A549 (cell line): ENCODE data around the gene TIMM10. TPM values are rescaled to one million over a fixed set of nuclear protein-coding genes. Genes with fewer than 3 reads are reported as not detected.
"Not testable (repeated sequence)": the region's sequence is repeated elsewhere in the genome, so short reads cannot be mapped to it uniquely, and the experiment has no call there.

Experiments used
- ATAC-seq, 2 experiments: fragments of 200-7000 bp in 1 of 2; fragments of >200 bp in 1 of 2; cut with Nextera tagmentation in 1 of 2; cut with Tn5 transposase in 1 of 2; 3 replicates each; pipeline versions ENCODE4 v1.8.0 to v1.9.1; 2018 to 2020; ENCODE audit warnings: mild to moderate bottlenecking in 1 of 2, moderate library complexity in 1 of 2
- CTCF ChIA-PET: fragments of 300-600 bp; sonication (Branson Sonifier 250); formaldehyde crosslinking; extraction: SDS; loops from one replicate; lab custom pipeline; 2021; ENCODE audit warnings: antibody characterized with exemption, inconsistent platforms; lab: Yijun Ruan, JAX
- POLR2A ChIA-PET: fragments of 350-600 bp; formaldehyde crosslinking; extraction: SDS; loops from one replicate; lab custom pipeline; 2021; ENCODE audit warnings: antibody characterized with exemption, inconsistent platforms; lab: Yijun Ruan, JAX
- DNase-seq, 2 experiments: peaks; one replicate each; pipeline versions ENCODE4 v3.0.0 to v3.0.0-alpha.2; 2011 to 2016; ENCODE audit warnings: low read depth in 1 of 2, low spot score in 1 of 2
- FAIRE-seq: peaks from 2 replicates; lab custom pipeline; 2011; peaks lifted over from hg19 to GRCh38; lab: Jason Lieb, UNC
- H3K27ac ChIP-seq, 2 experiments: fragments of >200 bp; sonication (Bioruptor Twin); formaldehyde crosslinking; 3 replicates each; pipeline ENCODE4 v1.5.1; 2016 to 2017
- H3K4me1 ChIP-seq: fragments of >200 bp; sonication (Bioruptor Twin); formaldehyde crosslinking; 3 replicates; pipeline ENCODE4 v1.6.1; 2016
- H3K4me2 ChIP-seq: fragments of >200 bp; sonication (Bioruptor Twin); formaldehyde crosslinking; 3 replicates; pipeline ENCODE4 v1.6.1; 2016
- H3K4me3 ChIP-seq: fragments of >200 bp; sonication (Bioruptor Twin); formaldehyde crosslinking; 3 replicates; pipeline ENCODE4 v1.5.1; 2016
- H3K9me3 ChIP-seq: fragments of >200 bp; sonication (Bioruptor Twin); formaldehyde crosslinking; 3 replicates; pipeline ENCODE4 v1.6.1; 2016
- BHLHE40 ChIP-seq: IDR thresholded peaks from 2 replicates; pipeline ENCODE4 v1.6.1; 2012; ENCODE audit warnings: low read depth, low read length, inconsistent platforms
- CBX2 ChIP-seq: fragments of 200-600 bp; sonication (generic); IDR thresholded peaks from 2 replicates; pipeline ENCODE4 v1.6.1; 2016; ENCODE audit warnings: low read depth, mild to moderate bottlenecking, borderline replicate concordance
- CHD2 ChIP-seq: fragments of 150-350 bp; IDR thresholded peaks from 2 replicates; pipeline ENCODE4 v1.6.1; 2014; ENCODE audit warnings: low read length; ENCODE audit not compliant: partially characterized antibody
- CHD4 ChIP-seq: fragments of 200-600 bp; sonication (generic); IDR thresholded peaks from 2 replicates; pipeline ENCODE4 v1.6.1; 2016; ENCODE audit warnings: antibody characterized with exemption, mild to moderate bottlenecking, borderline replicate concordance
- CTCF ChIP-seq: fragments of >200 bp; sonication (Bioruptor Twin); formaldehyde crosslinking; IDR thresholded peaks from 3 replicates; pipeline ENCODE4 v1.5.1; 2016
- EP300 ChIP-seq, 2 experiments: fragments of >200 bp; sonication (Bioruptor Twin); formaldehyde crosslinking; IDR thresholded peaks; 2 replicates in 1 of 2; 3 replicates in 1 of 2; pipeline ENCODE4 v1.6.1; 2016 to 2017
- ESRRA ChIP-seq: fragments of 150-350 bp; IDR thresholded peaks from 2 replicates; pipeline ENCODE4 v1.6.1; 2014; ENCODE audit warnings: mild to moderate bottlenecking, low read length, borderline replicate concordance
- FOXS1 ChIP-seq: fragments of 250-450 bp; sonication (Bioruptor Pico); IDR thresholded peaks from 2 replicates; pipeline ENCODE4 v1.5.0; 2020; ENCODE audit warnings: mild to moderate bottlenecking, moderate library complexity
- HDAC2 ChIP-seq: fragments of 200-600 bp; sonication (generic); IDR thresholded peaks from 2 replicates; pipeline ENCODE4 v1.6.1; 2016
- HEYL ChIP-seq: fragments of 250-450 bp; sonication (Bioruptor Pico); IDR thresholded peaks from 2 replicates; pipeline ENCODE4 v1.8.0; 2021; ENCODE audit warnings: mild to moderate bottlenecking, moderate library complexity
- HOXB5 ChIP-seq: fragments of 250-450 bp; sonication (Bioruptor Pico); IDR thresholded peaks from 2 replicates; pipeline ENCODE4 v1.5.0; 2020; ENCODE audit warnings: mild to moderate bottlenecking, moderate library complexity
- KDM1A ChIP-seq: fragments of 200-600 bp; sonication (generic); IDR thresholded peaks from 2 replicates; pipeline ENCODE4 v1.6.1; 2016; ENCODE audit warnings: low read depth, mild to moderate bottlenecking
- KDM5A ChIP-seq: fragments of 200-600 bp; sonication (generic); IDR thresholded peaks from 2 replicates; pipeline ENCODE4 v1.6.1; 2016; ENCODE audit warnings: antibody characterized with exemption, mild to moderate bottlenecking
- PHF8 ChIP-seq: fragments of 200-600 bp; sonication (generic); IDR thresholded peaks from 2 replicates; pipeline ENCODE4 v1.6.1; 2016; ENCODE audit warnings: low read depth, mild to moderate bottlenecking, antibody characterized with exemption, moderate library complexity, borderline replicate concordance
- REST ChIP-seq: fragments of 200-600 bp; sonication (generic); IDR thresholded peaks from 2 replicates; pipeline ENCODE4 v1.6.1; 2016; ENCODE audit warnings: antibody characterized with exemption, mild to moderate bottlenecking, moderate library complexity
- RNF2 ChIP-seq: fragments of 200-600 bp; sonication (generic); IDR thresholded peaks from 2 replicates; pipeline ENCODE4 v1.6.1; 2016; ENCODE audit warnings: low read depth, mild to moderate bottlenecking, antibody characterized with exemption, moderate library complexity, borderline replicate concordance
- USF2 ChIP-seq: fragments of 450-650 bp; IDR thresholded peaks from 2 replicates; pipeline ENCODE4 v1.6.1; 2014; ENCODE audit warnings: antibody characterized with exemption
- WGBS: methylation state at CpG from one replicate; pipeline ENCODE4 v1.1.6; 2017; ENCODE audit errors: missing lambda C conversion rate; 5-methylcytosine and 5-hydroxymethylcytosine counted together
- polyA plus RNA-seq, 4 experiments: library from polyadenylated mRNA; depleted of rRNA in 3 of 4; stranded (reverse); fragments of >200 nt; fragmentation: RNase III in 1 of 4; extraction: RNeasy Plus Mini Kit Qiagen cat#74134 plus additional on column Dnase treatment in 1 of 4; gene quantifications; 2 replicates in 3 of 4; 3 replicates in 1 of 4; pipeline ENCODE4 v1.2.3, GENCODE V29; 2011 to 2017
- TF ChIP-seq, protein P1 (sequence below): IDR thresholded peaks from 2 replicates; pipeline ENCODE4 v1.6.1; 2012

The TIMM10 gene
- polyA plus RNA-seq, 2 of the 4 experiments (the other 2 are of a cell fraction), result 179 to 248 TPM

DNA sequence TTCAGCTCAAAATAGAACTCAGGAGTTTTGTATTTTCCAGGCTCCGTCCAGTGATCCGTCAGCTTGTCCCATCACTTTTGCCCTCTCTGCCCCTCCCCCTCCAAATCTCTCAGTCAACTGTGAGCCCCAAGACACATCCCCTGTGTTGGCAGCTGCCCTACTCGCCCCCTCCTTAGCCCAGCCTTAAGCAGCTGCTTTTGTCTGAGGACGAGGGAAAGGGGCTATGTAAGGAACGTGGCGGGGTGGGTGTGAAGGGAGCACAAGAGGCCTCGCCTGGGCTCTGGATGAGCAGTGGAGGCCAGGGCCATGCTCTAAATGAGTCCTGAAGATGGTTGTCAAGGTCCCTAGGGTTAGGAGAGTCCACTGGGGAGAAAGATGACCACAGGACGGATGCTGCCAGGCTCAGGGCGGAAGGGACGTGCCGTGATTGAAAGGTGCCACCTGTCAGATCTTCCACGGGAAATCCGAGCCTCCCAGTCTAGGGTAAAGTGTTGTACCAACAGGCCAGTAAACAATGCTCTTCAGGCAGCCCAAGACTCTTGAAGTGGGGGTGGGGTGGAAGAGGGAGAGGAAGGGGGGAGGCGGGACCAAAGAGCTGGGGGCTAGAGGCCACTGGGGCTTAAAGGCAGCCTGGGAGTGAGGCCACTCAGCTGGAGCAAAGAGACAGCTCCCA lies 6.5 kb upstream of the TIMM10 start, which contains the start of gene SMTNL1:
Gene SMTNL1, plus strand, starts transcription at position 649 of the 673 bp plus-strand sequence. CDS start 5,048 bp downstream, outside the sequence.
- Histone ChIP-seq H3K4me2 (no peak within 1 kb of the TSS), H3K27ac (no peak within 1 kb of the TSS), H3K4me1 (no peaks in the 10 kb centered on the region), H3K4me3 (no peak within 1 kb of the TSS), H3K9me3 (no peaks in the 10 kb centered on the region)
- TF ChIP-seq RNF2 (no peak), FOXS1 (CRISPR knock-in tag) (no peak), CTCF (no peak), ESRRA (no peak), CHD2 (no peak), BHLHE40 (no peak), CBX2 (no peak), USF2 (no peak), EP300 (IDR thresholded peaks at IDR 0.05) (no peak)
- TF ChIP-seq, protein P1, sequence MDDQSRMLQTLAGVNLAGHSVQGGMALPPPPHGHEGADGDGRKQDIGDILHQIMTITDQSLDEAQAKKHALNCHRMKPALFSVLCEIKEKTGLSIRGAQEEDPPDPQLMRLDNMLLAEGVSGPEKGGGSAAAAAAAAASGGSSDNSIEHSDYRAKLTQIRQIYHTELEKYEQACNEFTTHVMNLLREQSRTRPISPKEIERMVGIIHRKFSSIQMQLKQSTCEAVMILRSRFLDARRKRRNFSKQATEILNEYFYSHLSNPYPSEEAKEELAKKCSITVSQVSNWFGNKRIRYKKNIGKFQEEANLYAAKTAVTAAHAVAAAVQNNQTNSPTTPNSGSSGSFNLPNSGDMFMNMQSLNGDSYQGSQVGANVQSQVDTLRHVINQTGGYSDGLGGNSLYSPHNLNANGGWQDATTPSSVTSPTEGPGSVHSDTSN, result no peak
- FAIRE-seq, result no peak
- no peak for ATAC-seq
- no peak for DNase-seq
- WGBS, result 53% methylated on average over 14 of the region's 14 CpGs
- ChIA-PET CTCF (interaction anchor here (1.1 to 2.5 kb wide), 5 partner anchors 10 to 190 kb away, joined by 3 to 20 read pairs (median 4); partner anchors contain the start of gene UBE2L6), POLR2A (no interaction called here)

DNA sequence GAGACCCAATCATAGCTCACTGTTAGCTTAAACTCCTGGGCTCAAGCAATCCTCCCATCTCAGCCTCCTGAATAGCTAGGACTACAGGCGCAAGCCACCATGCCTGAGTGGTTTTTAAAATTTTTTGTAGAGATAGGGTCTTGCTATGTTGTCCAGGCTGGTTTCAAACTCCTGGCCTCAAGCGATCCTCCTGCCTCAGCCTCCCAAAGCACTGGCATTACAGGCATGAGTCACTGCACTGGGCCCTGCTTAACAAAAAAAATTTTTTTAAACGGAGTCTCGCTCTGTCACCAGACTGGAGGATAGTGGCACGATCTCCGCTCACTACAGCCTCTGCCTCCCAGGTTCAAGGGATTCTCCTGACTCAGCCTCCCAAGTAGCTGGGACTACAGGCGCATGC lies 3.9 kb upstream of the TIMM10 start:
- H3K9me3 ChIP-seq, H3K4me2 ChIP-seq, ATAC-seq, H3K27ac ChIP-seq, H3K4me1 ChIP-seq, FAIRE-seq, H3K4me3 ChIP-seq, POLR2A ChIA-PET, DNase-seq: not testable (repeated sequence)
- WGBS, result 72% methylated on average over 7 of the region's 7 CpGs
- CTCF ChIA-PET, result interaction anchor here (0.7 to 1.9 kb wide), 8 partner anchors 25 to 188 kb away, joined by 3 to 8 read pairs (median 3); partner anchors contain the start of gene UBE2L6

- H3K9me3 ChIP-seq, result no peaks in the 10 kb centered on the region
- CTCF ChIA-PET, result interaction anchor here (1.1 to 11.3 kb wide), 6 partner anchors 14 to 192 kb away, joined by 3 to 299 read pairs (median 122); partner anchors contain the start of genes RTN4RL2 and SLC43A1
- FAIRE-seq (no peak), DNase-seq (no peak), ATAC-seq (peak; percentile 55 to 59)
- H3K4me3 ChIP-seq, result peak overlapping the region; percentile 68
- H3K27ac ChIP-seq, result peak overlapping the region; percentile 75 to 89
- POLR2A ChIA-PET, result interaction anchor here (0.7 kb wide), 1 partner anchor 117 kb away, joined by 3 read pairs; no protein-coding TSS in a partner anchor
- 2% methylated on average over 7 of the region's 17 CpGs for WGBS
- peak overlapping the region; percentile 99 for H3K4me2 ChIP-seq
- TF ChIP-seq ESRRA, result peak; percentile 97
- TF ChIP-seq KDM5A, result peak; percentile 56; the same call in 1 of the 2 replicates
- no peak for TF ChIP-seq HEYL (CRISPR knock-in tag)
- TF ChIP-seq KDM1A, result peak; percentile 98
- no peak for TF ChIP-seq REST
- TF ChIP-seq PHF8, result peak; percentile 74; the same call in 1 of the 2 replicates
- TF ChIP-seq HDAC2, result peak; percentile 81; the same call in 1 of the 2 replicates
- TF ChIP-seq CHD4, result peak; percentile 77
- no peak for TF ChIP-seq HOXB5 (CRISPR knock-in tag)
- H3K4me1 ChIP-seq, result peaks cover 12% of the 10 kb centered on the region
These were observed 349 bp downstream of the TIMM10 start for GRCh38 chr11:57530215-57530595.
